ENCODE results near the gene MLLT3. TPM values are rescaled to one million over a fixed set of nuclear protein-coding genes. Genes with fewer than 3 reads are reported as not detected.
A peak's percentile ranks its signal among the peaks of the same experiment; 100 is the strongest.

Gene MLLT3
- total RNA-seq, 3 donors from 2014 or later: 8.8 to 30.3 (median 22.6) TPM

- H3K27ac ChIP-seq: peak overlapping the region in 1 of 2 donors; percentile 37
- intact Hi-C loops (cut with DNase I; ENCODE audit: low total_unique reads): no loop called here
Observed at GRCh38 chr9:20580673-20581072, 41.6 kb downstream of the MLLT3 start.

GRCh38 chr9:20579524-20580314, 42.6 kb downstream of the MLLT3 start:
- DNase-seq (ENCODE audit: low spot score in 2 of 2): no peak
- TF ChIP-seq POLR2A (IDR thresholded peaks at IDR 0.05) (no peak), POLR2AphosphoS5 (IDR thresholded peaks at IDR 0.05) (no peak)
- TF ChIP-seq, protein P1, sequence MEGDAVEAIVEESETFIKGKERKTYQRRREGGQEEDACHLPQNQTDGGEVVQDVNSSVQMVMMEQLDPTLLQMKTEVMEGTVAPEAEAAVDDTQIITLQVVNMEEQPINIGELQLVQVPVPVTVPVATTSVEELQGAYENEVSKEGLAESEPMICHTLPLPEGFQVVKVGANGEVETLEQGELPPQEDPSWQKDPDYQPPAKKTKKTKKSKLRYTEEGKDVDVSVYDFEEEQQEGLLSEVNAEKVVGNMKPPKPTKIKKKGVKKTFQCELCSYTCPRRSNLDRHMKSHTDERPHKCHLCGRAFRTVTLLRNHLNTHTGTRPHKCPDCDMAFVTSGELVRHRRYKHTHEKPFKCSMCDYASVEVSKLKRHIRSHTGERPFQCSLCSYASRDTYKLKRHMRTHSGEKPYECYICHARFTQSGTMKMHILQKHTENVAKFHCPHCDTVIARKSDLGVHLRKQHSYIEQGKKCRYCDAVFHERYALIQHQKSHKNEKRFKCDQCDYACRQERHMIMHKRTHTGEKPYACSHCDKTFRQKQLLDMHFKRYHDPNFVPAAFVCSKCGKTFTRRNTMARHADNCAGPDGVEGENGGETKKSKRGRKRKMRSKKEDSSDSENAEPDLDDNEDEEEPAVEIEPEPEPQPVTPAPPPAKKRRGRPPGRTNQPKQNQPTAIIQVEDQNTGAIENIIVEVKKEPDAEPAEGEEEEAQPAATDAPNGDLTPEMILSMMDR (IDR thresholded peaks at IDR 0.05): no peak
- Histone ChIP-seq H3K36me3 (no peaks in the 10 kb centered on the region), H3K4me1 (peaks cover 0 to 9% of the 10 kb centered on the region in 2 donors), H3K4me3 (no peak overlapping the region), H3K9me3 (peaks cover 9 to 11% of the 10 kb centered on the region in 2 donors), H3K27me3 (no peaks in the 10 kb centered on the region), H3K27ac (peak overlapping the region in 1 of 2 donors; percentile 61)
- intact Hi-C loops (cut with DNase I; ENCODE audit: low total_unique reads): no loop called here

More at GRCh38 chr9:20580673-20581072, 41.6 kb downstream of the MLLT3 start:
- peaks cover 0 to 9% of the 10 kb centered on the region in 2 donors for H3K4me1 ChIP-seq
- no peak for DNase-seq (ENCODE audit: low spot score in 2 of 2)
- TF ChIP-seq POLR2AphosphoS5 (IDR thresholded peaks at IDR 0.05): no peak
- TF ChIP-seq, protein P1 (IDR thresholded peaks at IDR 0.05): no peak
- TF ChIP-seq POLR2A (IDR thresholded peaks at IDR 0.05): no peak
- peaks cover 3 to 7% of the 10 kb centered on the region in 2 donors for H3K9me3 ChIP-seq
- no peaks in the 10 kb centered on the region for H3K36me3 ChIP-seq
- H3K27me3 ChIP-seq: no peaks in the 10 kb centered on the region
- H3K4me3 ChIP-seq: no peak overlapping the region

- intact Hi-C loops (cut with DNase I; ENCODE audit: low total_unique reads): no loop called here
Observed at GRCh38 chr9:20573023-20573422, 49.3 kb downstream of the MLLT3 start.

DNA sequence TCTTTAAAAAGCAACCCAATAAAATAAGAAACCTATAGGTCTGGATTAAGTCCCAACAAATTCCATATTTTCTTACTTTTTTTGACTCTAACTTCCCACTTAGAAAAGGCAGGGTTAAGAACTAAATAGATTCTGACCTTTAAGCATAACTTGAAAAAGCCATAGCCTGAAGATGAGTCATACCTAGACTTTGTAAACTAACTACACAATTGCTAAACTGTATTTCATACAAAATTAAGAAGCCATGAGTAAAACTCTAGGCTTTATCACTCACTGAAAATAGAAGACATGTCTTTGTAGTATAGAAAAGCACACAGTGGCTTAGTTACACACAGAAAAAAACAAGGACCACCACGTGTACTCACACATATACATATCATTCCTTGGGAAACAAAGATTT, 51.5 kb downstream of the MLLT3 start:
- Histone ChIP-seq H3K9me3 (peaks cover 4 to 8% of the 10 kb centered on the region in 2 donors), H3K27me3 (no peaks in the 10 kb centered on the region), H3K27ac (no peak overlapping the region), H3K4me1 (no peaks in the 10 kb centered on the region), H3K36me3 (no peaks in the 10 kb centered on the region), H3K4me3 (no peak overlapping the region)
- TF ChIP-seq, protein P1 (IDR thresholded peaks at IDR 0.05): no peak
- TF ChIP-seq POLR2A (IDR thresholded peaks at IDR 0.05) (no peak), POLR2AphosphoS5 (IDR thresholded peaks at IDR 0.05) (no peak)
- DNase-seq (ENCODE audit: low spot score in 2 of 2): no peak
- intact Hi-C loops (cut with DNase I; ENCODE audit: low total_unique reads): no loop called here

More at GRCh38 chr9:20573023-20573422, 49.3 kb downstream of the MLLT3 start:
- Histone ChIP-seq H3K4me1 (no peaks in the 10 kb centered on the region), H3K9me3 (peaks cover 9 to 11% of the 10 kb centered on the region in 2 donors), H3K27ac (no peak overlapping the region), H3K27me3 (no peaks in the 10 kb centered on the region), H3K4me3 (no peak overlapping the region), H3K36me3 (no peaks in the 10 kb centered on the region)
- DNase-seq (ENCODE audit: low spot score in 2 of 2): no peak
- TF ChIP-seq, protein P1 (IDR thresholded peaks at IDR 0.05): no peak
- TF ChIP-seq POLR2AphosphoS5 (IDR thresholded peaks at IDR 0.05) (no peak), POLR2A (IDR thresholded peaks at IDR 0.05) (no peak)

DNA sequence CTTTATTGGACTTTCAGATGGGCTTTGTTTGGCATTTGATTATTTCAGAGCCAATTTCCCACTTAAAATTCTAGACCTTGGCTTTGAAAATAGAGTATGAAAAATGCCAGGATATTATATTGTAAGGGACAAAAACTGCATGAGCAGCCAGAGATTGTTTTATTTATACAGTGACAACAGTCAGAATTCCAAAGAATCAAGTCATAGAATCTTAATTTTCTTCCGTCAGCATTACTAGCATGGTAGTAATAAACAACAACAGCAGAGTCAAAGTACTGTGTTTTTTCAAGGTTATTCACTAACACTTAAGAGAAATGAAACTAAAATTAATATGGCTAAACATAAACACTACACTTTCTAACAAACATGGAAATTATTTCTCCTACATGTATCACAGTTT, 52.2 kb downstream of the MLLT3 start:
- peaks cover 0 to 1% of the 10 kb centered on the region in 2 donors for H3K9me3 ChIP-seq
- intact Hi-C loops (cut with DNase I; ENCODE audit: low total_unique reads): no loop called here
- no peak overlapping the region for H3K27ac ChIP-seq
- H3K4me3 ChIP-seq: no peak overlapping the region
- H3K27me3 ChIP-seq: no peaks in the 10 kb centered on the region
- no peak for DNase-seq (ENCODE audit: low spot score in 2 of 2)
- H3K4me1 ChIP-seq: no peaks in the 10 kb centered on the region
- TF ChIP-seq POLR2A (IDR thresholded peaks at IDR 0.05) (no peak), POLR2AphosphoS5 (IDR thresholded peaks at IDR 0.05) (no peak)
- TF ChIP-seq, protein P1 (IDR thresholded peaks at IDR 0.05): no peak
- H3K36me3 ChIP-seq: no peaks in the 10 kb centered on the region
